Ramos (cell line): Measurements from ENCODE around the gene ADAM17.
"Not testable (repeated sequence)": the region's sequence is repeated elsewhere in the genome, so short reads cannot be mapped to it uniquely, and the experiment has no call there.

Source experiments
- in situ Hi-C: fragments of 300-500 bp; cut with MboI; formaldehyde crosslinking; loops from one replicate; pipeline ENCODE4 v1.14.3; 2022; ENCODE audit warnings: low sequenced_read_pairs; ENCODE audit not compliant: unreplicated experiment

ADAM17 gene

GRCh38 chr2:9570182-9571060, 14.8 kb upstream of the ADAM17 start:
- in situ Hi-C loops: no loop called here

GRCh38 chr2:9565436-9566153, 10.0 kb upstream of the ADAM17 start:
- in situ Hi-C loops: no loop called here

- in situ Hi-C loops: no loop called here
These were observed 5.0 kb upstream of the ADAM17 start for GRCh38 chr2:9560628-9561027.

- in situ Hi-C loops: no loop called here
These were observed 3.3 kb upstream of the ADAM17 start for GRCh38 chr2:9558948-9559381.

GRCh38 chr2:9556121-9556743, 602 bp upstream of the ADAM17 start:
- in situ Hi-C loops: no loop called here

DNA sequence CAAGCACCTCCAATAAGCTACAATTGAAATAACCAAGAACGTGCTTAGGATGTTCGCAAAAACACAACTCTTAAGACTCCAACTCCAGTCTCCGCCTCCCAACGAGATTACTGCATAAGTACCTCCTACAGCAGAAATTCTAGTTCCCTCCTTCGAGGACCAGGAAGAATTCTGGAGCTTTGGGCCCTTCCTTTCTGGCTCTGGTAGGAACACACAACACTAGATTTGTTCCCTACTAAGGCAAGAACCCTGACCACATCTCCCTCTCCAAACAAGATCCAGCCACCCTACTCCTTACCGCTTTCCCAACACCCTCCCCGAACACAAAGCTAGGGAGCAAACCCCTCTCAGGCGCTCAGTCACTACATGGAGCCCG, 721 bp downstream of the ADAM17 start:
- in situ Hi-C loops: no loop called here

DNA sequence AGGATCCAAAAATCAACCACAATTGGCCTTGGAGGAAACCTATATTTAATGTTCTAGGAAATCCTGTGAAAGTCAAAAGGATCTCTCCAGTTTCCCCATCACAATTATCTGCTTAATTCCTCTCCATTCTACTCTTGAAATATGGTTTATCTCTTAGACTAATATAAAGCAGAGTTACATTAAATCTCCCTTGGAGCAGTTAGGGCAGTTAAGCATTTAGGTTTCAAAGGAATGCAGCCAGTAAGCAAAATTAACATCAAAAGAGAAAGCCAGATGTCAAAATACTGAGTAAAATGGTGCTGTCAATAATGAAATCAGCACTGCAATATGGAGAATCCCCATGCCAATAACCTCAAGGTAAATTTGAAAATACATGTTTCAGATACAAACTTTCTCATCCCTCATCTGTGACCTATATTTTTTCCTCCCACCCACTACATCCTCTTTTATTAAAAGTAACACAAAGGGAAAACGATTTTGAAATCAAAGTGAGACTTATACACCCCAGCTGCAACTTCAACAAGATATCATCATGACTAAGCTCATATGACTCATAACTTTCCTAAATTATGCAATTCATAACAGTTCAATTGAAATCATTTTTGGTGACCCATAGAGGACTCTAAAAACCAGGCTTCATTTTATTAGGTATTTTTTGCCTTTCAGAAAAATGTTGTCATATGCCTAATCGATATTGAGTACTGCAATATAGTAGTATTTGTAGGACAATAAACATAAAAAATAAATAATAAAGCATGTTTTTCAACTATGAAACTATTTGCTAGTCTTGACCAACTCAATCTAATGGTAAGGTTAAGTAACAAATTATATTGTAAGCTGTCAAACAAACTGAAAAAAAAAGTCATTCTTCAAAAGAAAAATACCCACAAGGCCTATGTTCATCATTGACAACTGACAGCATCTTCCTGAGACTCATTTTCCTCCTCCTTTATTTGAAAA, 3.1 kb downstream of the ADAM17 start:
- in situ Hi-C loops: no loop called here

- in situ Hi-C loops: not testable (repeated sequence)
These were observed 4.7 kb downstream of the ADAM17 start for GRCh38 chr2:9550859-9551391.

DNA sequence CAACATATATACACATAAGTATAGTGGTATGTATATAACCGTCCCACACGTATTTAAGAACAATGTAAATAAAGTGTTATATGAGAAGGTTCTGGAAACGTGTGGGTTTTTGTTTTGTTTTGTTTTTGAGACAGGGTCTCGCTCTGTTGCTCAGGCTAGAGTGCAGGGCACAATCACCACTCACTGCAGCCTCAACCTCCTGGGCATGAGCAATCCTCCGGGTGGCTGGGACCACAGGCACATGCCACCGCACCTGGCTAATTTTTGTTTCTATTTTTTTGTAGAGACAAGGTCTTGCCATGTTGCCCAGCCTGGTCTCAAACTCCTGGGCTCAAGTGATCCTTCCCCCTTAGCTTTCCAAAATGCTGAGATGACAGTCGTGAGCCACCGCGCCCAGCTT, 6.2 kb downstream of the ADAM17 start:
- in situ Hi-C loops: no loop called here

GRCh38 chr2:9548506-9548905, 7.1 kb downstream of the ADAM17 start:
- in situ Hi-C loops: no loop called here

- in situ Hi-C loops: no loop called here
These were observed 8.2 kb downstream of the ADAM17 start for GRCh38 chr2:9547262-9547991.

GRCh38 chr2:9545502-9545901, 10.1 kb downstream of the ADAM17 start:
- in situ Hi-C loops: no loop called here

DNA sequence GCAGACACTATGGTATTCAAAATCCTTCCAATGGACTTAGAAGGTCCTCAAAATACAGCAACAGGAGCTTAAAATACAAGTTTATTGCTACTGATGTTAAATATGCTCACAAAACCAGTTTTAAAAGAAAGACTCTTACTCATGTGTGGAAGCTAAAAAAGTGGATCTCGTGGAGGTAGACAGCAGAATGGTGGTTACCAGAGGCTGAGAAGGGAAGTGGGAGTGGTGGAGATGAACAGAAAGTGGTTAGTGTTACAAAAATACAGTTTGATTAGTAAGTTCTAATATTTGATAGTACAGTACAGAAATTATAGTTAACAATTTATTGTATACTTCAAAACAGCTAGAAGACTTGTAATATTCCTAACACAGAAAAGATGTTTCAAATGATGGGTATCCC, 12.1 kb downstream of the ADAM17 start:
- in situ Hi-C loops: no loop called here

- in situ Hi-C loops: no loop called here
These were observed 16.1 kb downstream of the ADAM17 start for GRCh38 chr2:9539531-9539930.

DNA sequence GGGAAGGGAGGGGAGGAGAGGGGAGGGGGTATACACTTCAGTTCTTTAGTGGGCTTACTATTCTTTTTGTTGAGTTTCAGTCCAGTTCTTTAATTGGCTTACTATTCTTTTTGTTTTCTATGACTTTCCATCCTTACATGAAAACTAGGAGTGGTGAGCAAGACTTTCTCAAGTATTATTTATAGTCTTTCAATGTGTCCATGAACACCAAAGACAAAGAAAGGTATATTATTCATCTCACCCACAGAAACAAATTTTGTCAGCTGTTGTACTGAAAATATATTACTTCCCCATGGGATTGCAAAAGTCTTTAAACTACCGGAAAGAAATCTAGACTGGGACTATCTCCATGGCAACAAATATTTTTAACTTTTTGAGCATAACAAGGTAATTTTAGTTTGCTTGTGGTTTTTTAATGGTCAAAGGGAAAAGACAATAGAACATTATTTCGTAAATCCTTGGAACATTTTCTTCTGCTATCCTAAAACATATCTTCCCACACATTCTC, 17.6 kb downstream of the ADAM17 start:
- in situ Hi-C loops: no loop called here

- in situ Hi-C loops: no loop called here
These were observed 19.1 kb downstream of the ADAM17 start for GRCh38 chr2:9536504-9536903.

- in situ Hi-C loops: no loop called here
These were observed 20.5 kb downstream of the ADAM17 start for GRCh38 chr2:9535177-9535576.

DNA sequence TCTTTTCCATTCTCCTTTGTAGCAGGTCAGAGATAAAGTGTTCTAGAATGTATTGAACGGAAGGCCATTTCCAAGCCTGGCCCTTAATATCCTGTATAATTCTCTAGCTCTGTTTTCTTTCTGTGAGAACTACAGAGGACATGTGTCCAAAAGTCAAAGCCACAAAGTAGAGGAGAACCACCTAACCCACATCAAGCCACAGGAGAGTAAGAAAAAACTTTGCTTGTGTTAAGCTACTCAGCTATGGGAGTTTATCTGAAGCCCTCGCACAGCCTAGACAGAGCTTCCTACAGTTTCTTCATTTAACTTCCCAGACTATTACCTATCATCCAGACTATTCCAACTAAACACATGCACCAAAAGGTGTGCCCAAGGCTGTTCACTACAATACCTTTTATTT, 22.0 kb downstream of the ADAM17 start:
- in situ Hi-C loops: no loop called here

- in situ Hi-C loops: no loop called here
These were observed 23.2 kb downstream of the ADAM17 start for GRCh38 chr2:9532421-9532820.
